ENCODE data around the gene ABHD14A. TPM values are rescaled to one million over a fixed set of nuclear protein-coding genes. Genes with fewer than 3 reads are reported as not detected.
A peak's percentile ranks its signal among the peaks of the same experiment; 100 is the strongest.

ABHD14A gene
- total RNA-seq, 4 donors from 2014 or later = 8.7 to 37.9 (median 29.9) TPM

- in situ Hi-C loops (cut with MboI; ENCODE audit: low sequenced_read_pairs in 4 of 4) = no loop called here
- peaks cover 82 to 87% of the 10 kb centered on the region in 2 donors for H3K4me1 ChIP-seq
- H3K27me3 ChIP-seq = no peaks in the 10 kb centered on the region
- TF ChIP-seq POLR2A (IDR thresholded peaks at IDR 0.05) = peak; percentile 17 to 33
- TF ChIP-seq CTCF (IDR thresholded peaks at IDR 0.05 in 4 of 5, conservative IDR thresholded peaks at IDR 0.05 in 1 of 5) = no peak
- peak overlapping the region; percentile 95 to 98 (median 96) for H3K27ac ChIP-seq
- no peaks in the 10 kb centered on the region for H3K36me3 ChIP-seq
- H3K9me3 ChIP-seq = no peaks in the 10 kb centered on the region
- ATAC-seq (peak; percentile 9 to 14), DNase-seq (peak in 1 of 2 donors; percentile 83)
- intact Hi-C loops (cut with DNase I; ENCODE audit: low total_unique reads) = no loop called here
- no peak overlapping the region for H3K4me3 ChIP-seq
Measured at GRCh38 chr3:52028572-52028971, 53.7 kb downstream of the ABHD14A start.

- TF ChIP-seq CTCF (IDR thresholded peaks at IDR 0.05 in 4 of 5, conservative IDR thresholded peaks at IDR 0.05 in 1 of 5) (no peak), POLR2A (IDR thresholded peaks at IDR 0.05) (no peak)
- ATAC-seq (no peak), DNase-seq (no peak)
- Histone ChIP-seq H3K4me1 (peaks cover 78 to 82% of the 10 kb centered on the region in 2 donors), H3K9me3 (no peaks in the 10 kb centered on the region), H3K36me3 (no peaks in the 10 kb centered on the region), H3K27ac (peak overlapping the region; percentile 95 to 98 (median 96)), H3K4me3 (no peak overlapping the region), H3K27me3 (no peaks in the 10 kb centered on the region)
- intact Hi-C loops (cut with DNase I; ENCODE audit: low total_unique reads) = no loop called here
- in situ Hi-C loops (cut with MboI; ENCODE audit: low sequenced_read_pairs in 4 of 4) = no loop called here
Measured at GRCh38 chr3:52029053-52029452, 54.2 kb downstream of the ABHD14A start.

GRCh38 chr3:52029535-52029934, 54.7 kb downstream of the ABHD14A start:
- peak overlapping the region; percentile 95 to 98 (median 96) for H3K27ac ChIP-seq
- ATAC-seq (no peak), DNase-seq (no peak)
- peaks cover 73 to 77% of the 10 kb centered on the region in 2 donors for H3K4me1 ChIP-seq
- H3K36me3 ChIP-seq = no peaks in the 10 kb centered on the region
- H3K4me3 ChIP-seq = no peak overlapping the region
- H3K9me3 ChIP-seq = no peaks in the 10 kb centered on the region
- intact Hi-C loops (cut with DNase I; ENCODE audit: low total_unique reads) = no loop called here
- TF ChIP-seq POLR2A (IDR thresholded peaks at IDR 0.05) (no peak), CTCF (IDR thresholded peaks at IDR 0.05 in 4 of 5, conservative IDR thresholded peaks at IDR 0.05 in 1 of 5) (no peak)
- in situ Hi-C loops (cut with MboI; ENCODE audit: low sequenced_read_pairs in 4 of 4) = no loop called here
- H3K27me3 ChIP-seq = no peaks in the 10 kb centered on the region

Other genes starting within 250 kb of the ABHD14A start
- gene IQCF6, start 195.8 kb upstream of the ABHD14A start, total RNA-seq = not detected
- gene IQCF2, start 113.4 kb upstream of the ABHD14A start, total RNA-seq = not detected
- gene IQCF5, start 99.5 kb upstream of the ABHD14A start, total RNA-seq = not detected
- not detected for gene IQCF1, start 71.7 kb upstream of the ABHD14A start, total RNA-seq
- 10 to 100 TPM; 19.2 to 25.9 (median 24.9) TPM for gene RRP9, start 33.2 kb upstream of the ABHD14A start, total RNA-seq
- gene PARP3, start 32.7 kb upstream of the ABHD14A start, total RNA-seq = 10 to 100 TPM; 10.9 to 19.0 (median 11.4) TPM
- gene GPR62, start 19.7 kb upstream of the ABHD14A start, total RNA-seq = 1 to 10 TPM in 1 of 4 donors, under 1 TPM in 3; 0.18 to 2.5 (median 0.37) TPM
- gene PCBP4, start 7.6 kb upstream of the ABHD14A start, total RNA-seq = 100 to 1,000 TPM; 184 to 320 (median 199) TPM
- gene ABHD14B, start 1.0 kb upstream of the ABHD14A start, total RNA-seq = 10 to 100 TPM; 11.2 to 21.0 (median 17.2) TPM
- 10 to 100 TPM; 33.5 to 79.3 (median 43.2) TPM for gene ACY1, start 8.5 kb downstream of the ABHD14A start, total RNA-seq
- gene RPL29, start 20.8 kb downstream of the ABHD14A start, total RNA-seq = 1,000 to 10,000 TPM; 1,885 to 2,483 (median 2,154) TPM
- gene DUSP7, start 81.5 kb downstream of the ABHD14A start, total RNA-seq = 10 to 100 TPM; 14.0 to 39.7 (median 26.3) TPM
- gene POC1A, start 179.4 kb downstream of the ABHD14A start, total RNA-seq = 1 to 10 TPM in 1 of 4 donors, under 1 TPM in 3; 0.51 to 3.2 (median 0.81) TPM
- gene ALAS1, start 223.1 kb downstream of the ABHD14A start, total RNA-seq = 10 to 100 TPM; 61.0 to 99.8 (median 68.4) TPM